NCI-H460 (cell line): ENCODE data around the gene SDR42E2. TPM values are rescaled to one million over a fixed set of nuclear protein-coding genes. Genes with fewer than 3 reads are reported as not detected.
"Not testable (repeated sequence)": the region's sequence is repeated elsewhere in the genome, so short reads cannot be mapped to it uniquely, and the experiment has no call there.

Experiments
- DNase-seq: peaks from one replicate; pipeline ENCODE4 v3.0.0-alpha.2; 2016; ENCODE audit warnings: low read depth; ENCODE audit errors: extremely low read depth
- total RNA-seq: library from RNA; depleted of rRNA; stranded (reverse); fragments of >200 nt; shearing (Covaris generic); gene quantifications from 2 replicates; pipeline ENCODE4 v1.2.3, GENCODE V29; 2014

SDR42E2 gene
- total RNA-seq, 1 experiment from 2014 or later, result not detected

GRCh38 chr16:22207715-22208360 lies 45.5 kb downstream of the SDR42E2 start:
- no peak for DNase-seq

- DNase-seq, result no peak
Observed at GRCh38 chr16:22210285-22210684, 48.0 kb downstream of the SDR42E2 start.

- no peak for DNase-seq
Observed at GRCh38 chr16:22210854-22211253, 48.5 kb downstream of the SDR42E2 start.

- DNase-seq, result no peak
Observed at GRCh38 chr16:22213236-22213635, 50.9 kb downstream of the SDR42E2 start.

- no peak for DNase-seq
Observed at GRCh38 chr16:22213801-22214200, 51.5 kb downstream of the SDR42E2 start.

- no peak for DNase-seq
Observed at GRCh38 chr16:22214402-22214801, 52.1 kb downstream of the SDR42E2 start.

GRCh38 chr16:22214889-22215288 lies 52.6 kb downstream of the SDR42E2 start:
- DNase-seq, result no peak

GRCh38 chr16:22216191-22216831 lies 54.0 kb downstream of the SDR42E2 start:
- DNase-seq, result no peak

- DNase-seq, result not testable (repeated sequence)
Observed at GRCh38 chr16:22216832-22217225, 54.5 kb downstream of the SDR42E2 start.

- no peak for DNase-seq
Observed at GRCh38 chr16:22217890-22218730, 55.8 kb downstream of the SDR42E2 start.

- no peak for DNase-seq
Observed at GRCh38 chr16:22219389-22220068, 57.2 kb downstream of the SDR42E2 start.

- DNase-seq, result no peak
Observed at GRCh38 chr16:22220069-22220440, 57.7 kb downstream of the SDR42E2 start.

- no peak for DNase-seq
Observed at GRCh38 chr16:22220714-22221113, 58.4 kb downstream of the SDR42E2 start.

- no peak for DNase-seq
Observed at GRCh38 chr16:22222006-22222405, 59.7 kb downstream of the SDR42E2 start.

- no peak for DNase-seq
Observed at GRCh38 chr16:22222998-22223397, 60.7 kb downstream of the SDR42E2 start.

GRCh38 chr16:22225060-22225459 lies 62.8 kb downstream of the SDR42E2 start:
- no peak for DNase-seq

GRCh38 chr16:22229889-22230288 lies 67.6 kb downstream of the SDR42E2 start:
- DNase-seq, result no peak

- DNase-seq, result no peak
Observed at GRCh38 chr16:22232277-22233036, 70.2 kb downstream of the SDR42E2 start.

- DNase-seq, result no peak
Observed at GRCh38 chr16:22233037-22233372, 70.7 kb downstream of the SDR42E2 start.
